Upper lobe of right lung (tissue), 1 donor: ENCODE measurements around the gene DHRS3. TPM values are rescaled to one million over a fixed set of nuclear protein-coding genes. Genes with fewer than 3 reads are reported as not detected.

ENCODE experiments used
- ATAC-seq: fragments of 200-7000 bp; cut with Tn5 transposase; one replicate; pipeline ENCODE4 v1.9.1; 2020; ENCODE audit warnings: mild to moderate bottlenecking, moderate library complexity
- DNase-seq: peaks from one replicate; pipeline ENCODE4 v3.0.0-alpha.2; 2020
- H3K27ac ChIP-seq: fragments of 200-600 bp; one replicate; pipeline ENCODE4 v1.8.0; 2022
- H3K27me3 ChIP-seq: fragments of 200-600 bp; one replicate; pipeline ENCODE4 v1.8.0; 2022; ENCODE audit warnings: mild to moderate bottlenecking
- H3K36me3 ChIP-seq: fragments of 200-600 bp; one replicate; pipeline ENCODE4 v1.8.0; 2022
- H3K4me1 ChIP-seq: fragments of 200-600 bp; one replicate; pipeline ENCODE4 v1.8.0; 2022
- H3K4me3 ChIP-seq: fragments of 200-600 bp; one replicate; pipeline ENCODE4 v1.8.0; 2022; ENCODE audit warnings: mild to moderate bottlenecking
- H3K9me3 ChIP-seq: fragments of 200-600 bp; one replicate; pipeline ENCODE4 v1.8.0; 2022
- CTCF ChIP-seq: fragments of 200-600 bp; IDR thresholded peaks from one replicate; pipeline ENCODE4 v1.8.0; 2022; ENCODE audit warnings: antibody characterized with exemption
- intact Hi-C: fragments of 100-400 bp; cut with DNase I; formaldehyde crosslinking; loops from one replicate; pipeline ENCODE4 v1.11.0; 2022
- total RNA-seq: library from RNA; stranded (reverse); fragmentation: NEBNext Ultra II Directional; extraction: Animal tissue kit (Norgen Biotek cat#: 25700); gene quantifications from one replicate; pipeline ENCODE4 v1.2.1, GENCODE V29; 2021
- donor health status: DM: no; HTN: yes; CAD: no; lungs with severe emphysema.

The DHRS3 gene
- total RNA-seq, 1 donor from 2014 or later = 106 TPM

- peaks cover 32% of the 10 kb centered on the region for H3K4me1 ChIP-seq
- no peaks in the 10 kb centered on the region for H3K9me3 ChIP-seq
- ATAC-seq (peak; percentile 48), DNase-seq (peak; percentile 85)
- intact Hi-C loops = no loop called here
- peak overlapping the region; percentile 93 for H3K27ac ChIP-seq
- TF ChIP-seq CTCF = no peak
- H3K27me3 ChIP-seq = no peaks in the 10 kb centered on the region
- H3K4me3 ChIP-seq = peak overlapping the region; percentile 85
- H3K36me3 ChIP-seq = no peaks in the 10 kb centered on the region
Observed at GRCh38 chr1:12618965-12619791, 1.2 kb upstream of the DHRS3 start.

- H3K9me3 ChIP-seq = no peaks in the 10 kb centered on the region
- H3K4me3 ChIP-seq = peak overlapping the region; percentile 85
- TF ChIP-seq CTCF = no peak
- peaks cover 37% of the 10 kb centered on the region for H3K4me1 ChIP-seq
- peak overlapping the region; percentile 93 for H3K27ac ChIP-seq
- DNase-seq = no peak
- intact Hi-C loops = no loop called here
- H3K27me3 ChIP-seq = no peaks in the 10 kb centered on the region
- H3K36me3 ChIP-seq = no peaks in the 10 kb centered on the region
- ATAC-seq = no peak
Observed at GRCh38 chr1:12618661-12618964, 603 bp upstream of the DHRS3 start.

GRCh38 chr1:12617511-12617900 is 504 bp downstream of the DHRS3 start:
- H3K27me3 ChIP-seq = no peaks in the 10 kb centered on the region
- intact Hi-C loops = no loop called here
- ATAC-seq = no peak
- peak overlapping the region; percentile 93 for H3K27ac ChIP-seq
- H3K36me3 ChIP-seq = no peaks in the 10 kb centered on the region
- no peak for DNase-seq
- peaks cover 37% of the 10 kb centered on the region for H3K4me1 ChIP-seq
- peak overlapping the region; percentile 85 for H3K4me3 ChIP-seq
- no peaks in the 10 kb centered on the region for H3K9me3 ChIP-seq
- no peak for TF ChIP-seq CTCF

- H3K9me3 ChIP-seq = no peaks in the 10 kb centered on the region
- no peak for TF ChIP-seq CTCF
- ATAC-seq (peak; percentile 12), DNase-seq (peak; percentile 79)
- no peaks in the 10 kb centered on the region for H3K27me3 ChIP-seq
- peaks cover 35% of the 10 kb centered on the region for H3K4me1 ChIP-seq
- intact Hi-C loops = no loop called here
- H3K4me3 ChIP-seq = peak overlapping the region; percentile 85
- peak overlapping the region; percentile 93 for H3K27ac ChIP-seq
- peaks cover 6% of the 10 kb centered on the region for H3K36me3 ChIP-seq
Observed at GRCh38 chr1:12616709-12617373, 1.2 kb downstream of the DHRS3 start.

GRCh38 chr1:12615865-12616708 is 1.9 kb downstream of the DHRS3 start:
- TF ChIP-seq CTCF = no peak
- peaks cover 32% of the 10 kb centered on the region for H3K4me1 ChIP-seq
- intact Hi-C loops = no loop called here

More at GRCh38 chr1:12615865-12616708, 1.9 kb downstream of the DHRS3 start:
- no peaks in the 10 kb centered on the region for H3K9me3 ChIP-seq
- peaks cover 14% of the 10 kb centered on the region for H3K36me3 ChIP-seq
- H3K4me3 ChIP-seq = peak overlapping the region; percentile 85
- H3K27me3 ChIP-seq = no peaks in the 10 kb centered on the region
- DNase-seq = peak; percentile 85
- H3K27ac ChIP-seq = peak overlapping the region; percentile 93
- peak; percentile 57 for ATAC-seq
